ENCODE measurements around the gene C1QTNF8.

The C1QTNF8 gene

DNA sequence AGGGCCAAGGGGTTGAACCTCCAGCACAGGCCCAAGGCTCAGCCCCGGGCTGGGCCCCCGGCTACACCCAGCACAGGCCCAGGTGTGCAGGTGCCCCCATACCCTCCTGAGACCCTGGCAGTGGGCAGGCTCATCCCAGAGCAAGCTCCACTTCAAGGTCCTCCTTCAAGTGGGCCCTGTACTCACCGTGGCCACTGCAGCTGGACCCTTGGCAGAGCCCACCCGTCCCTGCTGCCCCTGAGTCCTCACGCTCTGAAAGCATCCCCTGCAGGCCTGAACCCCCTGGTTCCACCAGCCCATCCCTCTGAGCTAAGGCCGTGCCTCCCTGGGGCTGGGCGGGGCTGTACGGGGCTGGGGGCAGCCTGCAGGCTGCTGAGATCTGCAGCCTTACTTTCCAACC, 45.7 kb upstream of the C1QTNF8 start:
- Mint-ChIP-seq H3K9me3 (no peaks in the 10 kb centered on the region), H3K4me1 (peaks cover 12% of the 10 kb centered on the region), H3K4me3 (no peak overlapping the region), H3K27ac (no peak overlapping the region), H3K36me3 (ENCODE audit: low read depth) (no peaks in the 10 kb centered on the region), H3K27me3 (ENCODE audit: low read depth) (peaks cover 43% of the 10 kb centered on the region)
- TF ChIP-seq, protein P1, sequence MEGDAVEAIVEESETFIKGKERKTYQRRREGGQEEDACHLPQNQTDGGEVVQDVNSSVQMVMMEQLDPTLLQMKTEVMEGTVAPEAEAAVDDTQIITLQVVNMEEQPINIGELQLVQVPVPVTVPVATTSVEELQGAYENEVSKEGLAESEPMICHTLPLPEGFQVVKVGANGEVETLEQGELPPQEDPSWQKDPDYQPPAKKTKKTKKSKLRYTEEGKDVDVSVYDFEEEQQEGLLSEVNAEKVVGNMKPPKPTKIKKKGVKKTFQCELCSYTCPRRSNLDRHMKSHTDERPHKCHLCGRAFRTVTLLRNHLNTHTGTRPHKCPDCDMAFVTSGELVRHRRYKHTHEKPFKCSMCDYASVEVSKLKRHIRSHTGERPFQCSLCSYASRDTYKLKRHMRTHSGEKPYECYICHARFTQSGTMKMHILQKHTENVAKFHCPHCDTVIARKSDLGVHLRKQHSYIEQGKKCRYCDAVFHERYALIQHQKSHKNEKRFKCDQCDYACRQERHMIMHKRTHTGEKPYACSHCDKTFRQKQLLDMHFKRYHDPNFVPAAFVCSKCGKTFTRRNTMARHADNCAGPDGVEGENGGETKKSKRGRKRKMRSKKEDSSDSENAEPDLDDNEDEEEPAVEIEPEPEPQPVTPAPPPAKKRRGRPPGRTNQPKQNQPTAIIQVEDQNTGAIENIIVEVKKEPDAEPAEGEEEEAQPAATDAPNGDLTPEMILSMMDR (IDR thresholded peaks at IDR 0.05; ENCODE audit: unreplicated experiment in 3 of 3) = no peak

DNA sequence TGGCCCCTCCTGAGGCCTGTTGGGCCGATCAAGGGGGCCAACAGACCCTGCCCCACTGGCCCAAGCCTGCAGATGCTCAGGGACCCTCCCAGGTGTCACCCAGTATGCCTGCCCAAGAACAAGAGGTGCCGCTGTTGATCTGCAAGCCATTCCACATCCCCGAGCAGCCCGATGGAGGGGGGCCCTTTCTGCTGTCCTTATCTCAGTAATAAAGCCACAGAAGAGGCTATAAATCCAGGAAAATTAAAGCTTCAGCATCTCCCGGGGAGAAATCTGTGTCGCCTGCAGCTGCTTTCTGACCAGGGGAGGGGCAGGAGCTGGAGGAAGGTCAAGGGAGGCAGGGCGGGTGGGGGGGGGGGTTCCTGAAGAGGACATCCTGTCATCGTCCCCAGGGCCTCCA, 45.1 kb upstream of the C1QTNF8 start:
- TF ChIP-seq, protein P1 (IDR thresholded peaks at IDR 0.05; ENCODE audit: unreplicated experiment in 3 of 3) = no peak
- Mint-ChIP-seq H3K27ac (no peak overlapping the region), H3K27me3 (ENCODE audit: low read depth) (peaks cover 45% of the 10 kb centered on the region), H3K4me3 (no peak overlapping the region), H3K36me3 (ENCODE audit: low read depth) (no peaks in the 10 kb centered on the region), H3K9me3 (no peaks in the 10 kb centered on the region), H3K4me1 (peaks cover 12% of the 10 kb centered on the region)

- Mint-ChIP-seq H3K9me3 (no peaks in the 10 kb centered on the region), H3K36me3 (ENCODE audit: low read depth) (no peaks in the 10 kb centered on the region), H3K4me3 (peak overlapping the region in 1 of 3 experiments; percentile 12), H3K27me3 (ENCODE audit: low read depth) (peaks cover 50% of the 10 kb centered on the region), H3K4me1 (peaks cover 15% of the 10 kb centered on the region), H3K27ac (peak overlapping the region in 2 of 3 experiments; percentile 73 to 76)
- TF ChIP-seq, protein P1 (IDR thresholded peaks at IDR 0.05; ENCODE audit: unreplicated experiment in 3 of 3) = no peak
These were observed 44.6 kb upstream of the C1QTNF8 start for GRCh38 chr16:1140582-1141162.

DNA sequence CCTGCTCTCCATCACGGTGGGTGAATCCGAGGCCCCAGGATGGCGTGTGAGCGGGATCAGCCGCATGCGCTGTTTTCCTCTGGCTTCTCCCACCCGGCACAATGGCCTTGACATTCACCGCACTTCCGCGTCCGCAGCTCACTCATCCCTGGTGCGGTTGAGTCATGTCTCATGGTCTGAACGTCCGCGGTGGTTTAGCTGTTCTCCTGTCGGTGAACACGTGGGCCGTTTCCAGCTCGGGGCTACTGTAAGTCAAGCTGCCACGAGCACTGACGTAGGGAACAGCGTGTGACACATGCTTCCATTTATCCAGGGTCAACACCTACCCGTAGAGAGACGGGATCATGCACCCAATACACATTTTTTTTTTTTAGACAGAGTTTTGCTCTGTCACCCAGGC, 41.6 kb upstream of the C1QTNF8 start:
- Mint-ChIP-seq H3K4me3 (no peak overlapping the region), H3K27me3 (ENCODE audit: low read depth) (peaks cover 35% of the 10 kb centered on the region), H3K27ac (peak overlapping the region in 1 of 3 experiments; percentile 44), H3K9me3 (no peaks in the 10 kb centered on the region), H3K4me1 (peaks cover 11% of the 10 kb centered on the region), H3K36me3 (ENCODE audit: low read depth) (no peaks in the 10 kb centered on the region)
- TF ChIP-seq, protein P1 (IDR thresholded peaks at IDR 0.05; ENCODE audit: unreplicated experiment in 3 of 3) = no peak

DNA sequence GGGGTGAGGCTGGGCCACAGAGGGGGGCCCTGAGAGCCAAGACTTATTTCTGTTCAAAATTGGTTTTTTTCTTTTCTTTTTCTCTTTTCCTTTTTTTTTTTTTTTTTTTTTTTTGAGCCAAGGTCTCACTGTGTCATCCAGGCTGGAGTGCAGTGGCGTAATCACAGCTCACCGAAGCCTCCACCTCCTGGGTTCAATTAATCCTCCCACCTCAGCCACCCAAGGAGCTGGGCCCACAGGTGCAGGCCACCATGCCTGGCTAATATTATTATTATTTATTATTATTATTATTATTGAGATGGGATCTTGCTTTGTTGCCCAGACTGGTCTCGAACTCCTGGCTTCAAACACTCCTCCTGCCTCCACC, 39.4 kb upstream of the C1QTNF8 start:
- TF ChIP-seq, protein P1 (IDR thresholded peaks at IDR 0.05; ENCODE audit: unreplicated experiment in 3 of 3) = no peak
- H3K9me3 Mint-ChIP-seq = no peaks in the 10 kb centered on the region
- H3K27me3 Mint-ChIP-seq (ENCODE audit: low read depth) = peaks cover 26% of the 10 kb centered on the region
- no peak overlapping the region for H3K4me3 Mint-ChIP-seq
- no peaks in the 10 kb centered on the region for H3K36me3 Mint-ChIP-seq (ENCODE audit: low read depth)
- peaks cover 11% of the 10 kb centered on the region for H3K4me1 Mint-ChIP-seq
- H3K27ac Mint-ChIP-seq = peak overlapping the region in 1 of 3 experiments; percentile 52

DNA sequence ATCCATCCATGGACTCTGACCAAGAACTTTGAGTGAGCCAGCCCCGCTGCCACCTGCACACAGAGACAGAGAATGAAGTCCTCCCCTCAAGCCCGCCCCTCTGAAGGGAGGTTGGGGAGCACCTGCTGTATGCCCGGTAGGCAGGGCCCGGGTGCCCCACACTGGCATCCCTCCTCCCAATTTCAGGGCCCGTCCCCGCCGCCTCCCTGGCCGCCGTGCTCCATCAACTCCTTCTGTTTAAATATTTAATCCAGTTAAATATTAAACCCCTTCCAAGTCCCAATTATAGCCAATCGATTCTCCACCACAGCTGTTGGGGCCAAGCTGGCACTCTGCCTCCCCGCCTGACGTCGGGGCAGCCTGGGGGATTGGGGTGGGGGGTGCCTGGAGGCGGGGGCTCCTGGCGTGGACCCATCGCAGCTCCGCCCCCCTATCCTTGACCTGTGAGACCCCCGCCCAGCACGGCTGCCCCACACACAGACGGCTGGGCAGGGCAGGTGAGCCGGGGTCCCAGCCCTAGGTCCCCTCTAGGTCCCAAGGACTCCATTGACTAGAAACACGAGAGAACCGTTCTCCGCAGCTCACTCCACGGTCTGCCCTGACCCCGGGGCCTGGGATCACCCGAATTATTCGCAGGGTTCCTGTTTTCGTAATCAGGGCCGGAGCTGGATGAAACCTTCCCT, 38.9 kb upstream of the C1QTNF8 start:
- TF ChIP-seq, protein P1 (IDR thresholded peaks at IDR 0.05; ENCODE audit: unreplicated experiment in 3 of 3) = no peak
- Mint-ChIP-seq H3K9me3 (no peaks in the 10 kb centered on the region), H3K4me1 (peaks cover 7% of the 10 kb centered on the region), H3K4me3 (no peak overlapping the region), H3K27ac (no peak overlapping the region), H3K36me3 (ENCODE audit: low read depth) (no peaks in the 10 kb centered on the region), H3K27me3 (ENCODE audit: low read depth) (peaks cover 21% of the 10 kb centered on the region)

Measured in nephron (organoid).